ENCODE measurements around the gene ROPN1B.

DNA sequence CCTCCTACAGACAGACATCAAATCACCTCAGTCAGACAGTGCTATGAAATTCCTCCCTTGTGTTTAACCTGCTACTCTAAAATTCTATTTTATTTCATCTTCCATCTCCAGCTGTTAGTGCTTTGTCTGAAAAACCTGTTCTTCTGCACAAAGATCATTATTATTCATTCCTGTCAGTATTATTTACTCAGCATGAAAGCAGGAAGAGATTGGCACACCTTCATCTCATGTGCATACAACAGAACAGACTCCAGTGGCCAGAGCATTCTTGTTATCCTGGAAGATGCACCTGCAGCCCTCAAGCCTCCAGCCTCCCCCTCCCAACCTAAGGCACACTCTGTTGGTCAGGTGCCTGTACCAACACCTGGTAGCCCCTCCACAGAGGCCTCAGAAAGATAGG is 1.8 kb upstream of the ROPN1B start:
- no peak for TF ChIP-seq EP300 (IDR thresholded peaks at IDR 0.05)
- TF ChIP-seq, protein P1, sequence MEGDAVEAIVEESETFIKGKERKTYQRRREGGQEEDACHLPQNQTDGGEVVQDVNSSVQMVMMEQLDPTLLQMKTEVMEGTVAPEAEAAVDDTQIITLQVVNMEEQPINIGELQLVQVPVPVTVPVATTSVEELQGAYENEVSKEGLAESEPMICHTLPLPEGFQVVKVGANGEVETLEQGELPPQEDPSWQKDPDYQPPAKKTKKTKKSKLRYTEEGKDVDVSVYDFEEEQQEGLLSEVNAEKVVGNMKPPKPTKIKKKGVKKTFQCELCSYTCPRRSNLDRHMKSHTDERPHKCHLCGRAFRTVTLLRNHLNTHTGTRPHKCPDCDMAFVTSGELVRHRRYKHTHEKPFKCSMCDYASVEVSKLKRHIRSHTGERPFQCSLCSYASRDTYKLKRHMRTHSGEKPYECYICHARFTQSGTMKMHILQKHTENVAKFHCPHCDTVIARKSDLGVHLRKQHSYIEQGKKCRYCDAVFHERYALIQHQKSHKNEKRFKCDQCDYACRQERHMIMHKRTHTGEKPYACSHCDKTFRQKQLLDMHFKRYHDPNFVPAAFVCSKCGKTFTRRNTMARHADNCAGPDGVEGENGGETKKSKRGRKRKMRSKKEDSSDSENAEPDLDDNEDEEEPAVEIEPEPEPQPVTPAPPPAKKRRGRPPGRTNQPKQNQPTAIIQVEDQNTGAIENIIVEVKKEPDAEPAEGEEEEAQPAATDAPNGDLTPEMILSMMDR (IDR thresholded peaks at IDR 0.05) = no peak
